Ureter (tissue), 1 donor: Measurements from ENCODE around the gene CCDC121. TPM values are rescaled to one million over a fixed set of nuclear protein-coding genes. Genes with fewer than 3 reads are reported as not detected.
"Not testable (repeated sequence)": the region's sequence is repeated elsewhere in the genome, so short reads cannot be mapped to it uniquely, and the experiment has no call there.

Source experiments
- DNase-seq: peaks from one replicate; pipeline ENCODE4 v3.0.0-alpha.2; 2020; ENCODE audit warnings: low spot score
- total RNA-seq: library from RNA; stranded (reverse); gene quantifications from one replicate; pipeline ENCODE4 v1.2.4, GENCODE V29; 2023
- donor health status: DM: yes; HTN: yes; CAD: no.

CCDC121 gene
- total RNA-seq, 1 donor from 2014 or later = 5.3 TPM

- DNase-seq = no peak
Measured at GRCh38 chr2:27636766-27637165, 8.0 kb upstream of the CCDC121 start.

DNA sequence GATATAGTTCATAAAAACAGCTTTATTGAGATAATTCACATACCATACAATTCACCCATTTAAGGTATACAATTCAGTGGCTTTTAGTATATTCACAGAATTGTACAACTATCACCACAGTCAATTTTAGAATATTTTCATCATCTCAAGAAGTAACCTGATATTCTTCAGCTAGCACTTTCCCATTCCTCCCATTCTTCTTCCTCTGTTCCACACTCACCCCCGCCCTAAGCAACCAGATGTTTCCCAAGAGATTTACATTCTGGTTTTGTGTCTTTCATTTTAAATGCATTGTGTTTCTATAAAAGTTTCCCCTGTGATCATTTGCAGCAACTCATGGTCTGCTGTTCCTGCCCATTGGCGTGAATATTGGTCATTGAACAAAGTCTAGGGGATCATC lies 5.5 kb upstream of the CCDC121 start:
- DNase-seq = no peak

DNA sequence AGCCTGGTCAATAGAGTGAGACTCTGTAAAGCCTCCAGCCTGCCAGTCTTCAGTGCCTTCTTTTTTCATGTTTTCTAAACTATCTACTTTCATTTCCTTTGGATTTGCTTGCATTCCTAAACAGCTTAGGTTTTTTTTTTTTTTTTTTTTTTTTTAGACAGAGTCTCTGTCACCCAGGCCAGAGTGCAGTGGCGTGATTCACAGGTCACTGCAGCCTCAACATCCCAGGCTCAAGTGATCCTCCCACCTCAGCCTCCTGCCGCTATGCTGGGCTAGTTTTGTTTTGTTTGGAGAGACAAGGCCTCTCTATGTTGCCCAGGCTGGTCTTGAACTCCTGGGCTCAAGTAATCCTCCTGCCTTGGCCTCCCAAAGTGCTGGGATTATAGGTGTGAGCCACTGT lies 1.4 kb upstream of the CCDC121 start:
- not testable (repeated sequence) for DNase-seq

DNA sequence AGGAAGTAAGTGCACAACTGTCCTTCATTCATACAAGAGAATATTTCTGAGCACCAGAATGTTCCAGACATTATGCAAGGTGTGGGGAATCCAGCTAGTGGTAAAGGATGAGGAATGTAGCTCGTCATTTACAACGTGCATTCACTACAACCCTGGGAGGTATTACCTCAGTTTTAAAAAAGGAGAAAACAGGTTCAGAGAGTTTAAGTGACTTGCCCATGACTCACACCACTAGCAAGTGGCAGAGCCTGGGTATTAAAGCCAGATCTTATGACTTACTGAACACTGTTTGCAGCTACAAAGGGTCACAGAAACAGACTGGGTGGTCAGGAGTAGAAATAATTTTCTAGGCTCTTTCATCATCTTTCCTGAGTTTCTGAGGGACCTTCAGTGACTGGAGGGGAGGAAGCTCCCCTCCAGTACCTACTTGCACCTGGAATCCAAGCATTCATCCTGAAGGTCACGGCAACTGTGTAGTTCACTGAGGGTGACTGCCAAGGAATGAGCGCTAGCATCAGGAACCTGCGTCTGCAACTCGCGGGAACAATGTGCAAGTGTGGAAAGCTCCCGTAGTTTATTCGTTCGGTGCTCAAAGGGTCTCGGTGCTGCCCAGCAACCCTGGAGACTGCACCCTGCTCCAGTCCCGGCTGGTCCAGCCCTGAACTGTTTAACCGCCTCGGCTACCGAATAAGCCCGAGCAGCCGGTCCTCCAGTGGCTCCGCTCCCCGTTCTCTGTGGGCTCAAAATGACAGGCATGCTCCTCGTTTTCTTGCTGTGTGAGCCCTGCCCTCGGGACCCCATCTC lies 647 bp downstream of the CCDC121 start:
- DNase-seq = peak; percentile 43

GRCh38 chr2:27626921-27627320 lies 1.9 kb downstream of the CCDC121 start:
- not testable (repeated sequence) for DNase-seq

DNA sequence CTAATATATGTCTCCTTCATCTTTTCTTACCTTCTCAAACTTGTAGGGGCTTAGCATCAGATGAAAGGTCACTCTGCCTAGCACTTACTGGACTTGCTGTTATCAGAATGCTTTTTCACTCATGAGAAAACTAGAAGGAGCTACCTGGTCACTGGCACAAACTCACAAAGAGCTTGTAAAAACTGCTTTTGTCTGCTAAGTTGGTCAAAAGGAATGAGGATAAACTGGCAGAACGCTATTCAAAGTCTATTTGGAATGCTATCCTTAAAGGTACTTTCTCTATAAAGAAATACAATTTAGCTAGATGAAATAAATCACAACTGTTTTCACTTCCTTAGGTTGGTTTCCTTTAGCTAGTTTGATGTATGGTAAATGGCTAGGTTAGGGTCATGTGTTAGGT lies 2.5 kb downstream of the CCDC121 start:
- DNase-seq = not testable (repeated sequence)

DNA sequence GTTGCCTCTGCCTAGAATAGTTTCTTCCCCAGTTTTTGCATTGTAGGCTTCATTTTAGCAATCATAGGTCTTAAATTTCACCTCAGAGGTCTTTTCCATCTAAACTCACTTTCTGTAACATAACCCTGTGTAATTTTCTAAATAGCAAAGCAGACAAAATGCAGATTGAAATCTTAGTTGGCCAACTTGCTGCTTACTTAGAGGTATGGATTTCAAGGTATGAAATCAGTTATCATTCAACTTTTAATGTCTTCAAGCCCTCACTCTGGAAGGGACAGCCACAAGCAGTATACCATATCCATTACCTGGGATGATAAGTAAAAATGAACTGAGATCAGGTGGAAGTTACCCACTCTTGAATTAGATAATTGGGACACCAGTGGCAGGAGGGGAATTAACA lies 3.9 kb downstream of the CCDC121 start:
- no peak for DNase-seq

GRCh38 chr2:27622921-27623384 lies 5.9 kb downstream of the CCDC121 start:
- DNase-seq = no peak

DNA sequence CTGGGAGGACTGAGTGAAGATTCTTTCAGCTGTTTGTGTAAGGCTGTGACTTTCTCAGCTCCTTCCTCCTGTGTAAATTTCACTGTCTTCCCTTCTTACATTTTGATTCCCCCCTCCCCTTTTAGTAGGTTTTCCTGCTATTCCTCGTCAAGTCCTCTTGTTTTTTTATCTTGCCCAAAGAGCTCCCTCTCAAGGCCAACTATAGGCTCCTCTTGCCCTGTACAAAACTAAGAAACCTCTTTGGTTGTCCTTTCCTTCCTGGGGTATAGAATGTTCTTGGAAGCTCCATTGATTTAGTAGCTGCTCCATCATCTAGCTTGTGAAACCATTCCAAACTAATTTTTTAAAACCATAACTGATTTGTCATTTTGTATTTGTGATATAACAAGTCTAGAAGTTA lies 7.3 kb downstream of the CCDC121 start:
- no peak for DNase-seq

GRCh38 chr2:27615316-27615715 lies 13.5 kb downstream of the CCDC121 start:
- no peak for DNase-seq

- DNase-seq = no peak
Measured at GRCh38 chr2:27613985-27614384, 14.8 kb downstream of the CCDC121 start.

- DNase-seq = no peak
Measured at GRCh38 chr2:27606611-27607010, 22.2 kb downstream of the CCDC121 start.

- DNase-seq = no peak
Measured at GRCh38 chr2:27596627-27597026, 32.2 kb downstream of the CCDC121 start.

- DNase-seq = not testable (repeated sequence)
Measured at GRCh38 chr2:27595412-27595811, 33.4 kb downstream of the CCDC121 start.

GRCh38 chr2:27594020-27594703 lies 34.6 kb downstream of the CCDC121 start:
- DNase-seq = not testable (repeated sequence)

- DNase-seq = no peak
Measured at GRCh38 chr2:27593240-27593639, 35.6 kb downstream of the CCDC121 start.

DNA sequence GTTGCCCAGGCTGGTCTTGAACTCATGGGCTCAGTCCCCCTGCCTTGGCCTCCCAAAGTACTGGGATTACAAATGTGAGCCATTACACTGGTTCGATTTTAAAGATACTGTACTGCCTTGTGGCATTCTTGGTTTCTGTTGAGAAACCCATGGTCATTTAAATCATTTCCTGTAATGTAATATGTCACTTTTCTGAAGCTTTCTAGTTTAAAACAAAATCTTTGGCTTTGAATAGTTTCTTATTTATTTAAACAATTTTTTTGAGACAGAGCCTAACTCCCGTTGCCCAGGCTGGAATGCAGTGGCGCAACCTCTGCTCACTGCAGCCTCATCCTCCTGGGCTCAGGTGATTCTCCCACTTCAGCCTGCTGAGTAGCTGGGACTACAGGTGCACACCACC lies 37.1 kb downstream of the CCDC121 start:
- no peak for DNase-seq

GRCh38 chr2:27588308-27588707 lies 40.5 kb downstream of the CCDC121 start:
- no peak for DNase-seq

DNA sequence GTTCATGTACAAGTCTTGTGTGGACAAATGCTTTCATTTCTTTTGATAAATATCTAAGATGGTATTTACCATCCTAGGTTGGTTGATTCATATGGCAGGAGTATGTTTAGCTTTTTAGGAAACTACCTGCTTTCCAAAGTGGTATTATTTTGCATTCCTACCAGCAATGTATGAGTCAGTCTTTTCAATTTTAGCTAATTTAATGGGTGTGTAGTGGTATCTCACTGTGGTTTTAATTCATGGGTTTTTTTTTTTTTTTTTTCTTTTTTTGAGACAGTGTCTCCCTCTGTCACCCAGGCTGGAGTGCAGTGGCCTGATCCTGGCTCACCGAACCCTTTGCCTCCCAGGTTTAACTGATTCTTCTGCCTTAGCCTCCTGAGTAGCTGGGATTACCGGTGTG lies 41.8 kb downstream of the CCDC121 start:
- DNase-seq = no peak

- no peak for DNase-seq
Measured at GRCh38 chr2:27584597-27584996, 44.2 kb downstream of the CCDC121 start.

DNA sequence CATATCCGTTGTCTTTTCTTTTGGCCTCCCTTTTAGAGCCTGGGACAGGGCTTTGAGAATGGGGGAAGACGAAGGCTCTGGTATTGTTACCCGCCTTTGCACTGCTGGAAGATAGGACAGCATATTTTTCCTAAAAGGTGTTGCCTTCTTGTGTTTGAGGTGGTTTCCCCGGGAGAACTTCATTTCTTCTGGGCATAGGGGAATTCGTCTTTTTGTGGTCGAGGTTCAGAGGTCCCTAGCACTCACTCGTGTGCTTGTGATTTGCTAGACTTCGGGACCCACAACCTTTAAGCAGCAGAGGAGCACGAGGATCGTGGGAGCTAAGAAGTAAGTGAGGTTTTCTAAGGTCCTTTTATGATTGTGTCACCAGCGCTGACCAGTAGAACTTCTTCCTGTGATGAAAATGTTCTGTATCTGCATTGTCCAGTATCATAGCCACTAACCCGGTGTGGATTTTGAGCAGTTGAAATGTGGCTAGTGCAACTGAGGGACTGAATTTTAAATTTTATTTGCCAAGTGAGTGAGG lies 45.4 kb downstream of the CCDC121 start:
- no peak for DNase-seq

DNA sequence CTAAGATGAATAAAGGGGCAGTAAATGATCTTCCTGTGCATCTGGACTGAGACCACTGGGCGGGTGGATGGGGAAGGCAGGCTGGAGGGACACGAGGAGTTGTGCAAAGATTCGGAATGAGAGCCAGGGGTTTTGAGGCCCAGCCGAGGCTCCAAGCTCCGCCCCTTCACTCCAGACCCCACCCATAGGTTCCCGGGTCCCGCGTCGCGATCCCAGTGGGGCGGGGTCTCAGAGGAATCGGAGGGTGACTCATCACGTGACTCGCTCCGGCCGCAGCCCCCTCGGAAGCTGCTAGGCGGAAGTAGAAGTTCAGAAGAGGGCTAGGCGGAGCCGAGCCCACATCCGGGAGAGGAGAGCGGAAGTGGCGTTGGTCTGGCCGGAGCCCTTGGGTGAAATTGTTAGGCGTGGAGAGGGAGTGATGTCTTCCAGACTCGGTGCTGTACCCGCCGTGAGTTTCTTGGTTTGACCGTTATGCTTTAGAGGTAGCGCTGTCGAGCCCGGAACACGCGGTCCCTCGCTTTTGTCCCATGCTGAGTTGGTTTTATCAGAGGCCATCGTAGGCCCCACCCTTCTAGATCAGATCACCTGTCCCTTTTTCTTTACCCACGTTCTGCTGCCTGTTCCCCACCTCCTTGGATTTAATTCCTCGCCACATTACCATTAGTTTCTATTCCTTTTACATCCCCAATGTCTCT lies 46.0 kb downstream of the CCDC121 start, which contains the start of gene ZNF512:
Gene ZNF512, plus strand, starts transcription at position 348 of the 695 bp plus-strand sequence. Its CDS starts 71 bp downstream, at position 419.
- DNase-seq = peak; percentile 92
